HEK293 (cell line): ENCODE measurements around the gene DEFB128.

Experiments used
- CTCF ChIA-PET: fragments of 350-600 bp; formaldehyde crosslinking; extraction: SDS; loops from one replicate; lab custom pipeline; 2021; ENCODE audit warnings: antibody characterized with exemption; lab: Yijun Ruan, JAX
- POLR2A ChIA-PET: fragments of 300-600 bp; formaldehyde crosslinking; extraction: SDS; loops from one replicate; lab custom pipeline; 2020; ENCODE audit warnings: antibody characterized with exemption, inconsistent platforms; lab: Yijun Ruan, JAX
- H3K27ac ChIP-seq: fragments of 200-500 bp; sonication (Bioruptor generic); 2 replicates; pipeline ENCODE4 v1.5.1; 2014; ENCODE audit warnings: low read depth, low read length, control low read depth, inconsistent platforms; ENCODE audit errors: extremely low read depth
- H3K36me3 ChIP-seq, 2 experiments: fragments of 200-500 bp in 1 of 2; sonication (Bioruptor generic) in 1 of 2; 1 replicate in 1 of 2; 2 replicates in 1 of 2; pipeline ENCODE4 v1.5.1; 2014 to 2017; ENCODE audit warnings: inconsistent platforms in 2 of 2, low read length in 2 of 2; ENCODE audit not compliant: control insufficient read depth in 2 of 2, insufficient read depth in 1 of 2
- H3K4me1 ChIP-seq: fragments of 200-500 bp; sonication (Bioruptor generic); 2 replicates; pipeline ENCODE4 v1.5.1; 2014; ENCODE audit warnings: mild to moderate bottlenecking, low read length, inconsistent platforms; ENCODE audit not compliant: control insufficient read depth, insufficient read depth
- H3K4me3 ChIP-seq: 2 replicates; pipeline ENCODE4 v1.5.1; 2011; ENCODE audit warnings: low read depth, mild to moderate bottlenecking, control low read depth, low read length, moderate library complexity
- H3K9me3 ChIP-seq: fragments of 200-500 bp; sonication (Bioruptor generic); 2 replicates; pipeline ENCODE4 v1.5.1; 2014; ENCODE audit warnings: low read depth, low read length, inconsistent platforms; ENCODE audit not compliant: control insufficient read depth, insufficient read depth
- BCL11A ChIP-seq: fragments of 450-650 bp; formaldehyde crosslinking; IDR thresholded peaks from 2 replicates; pipeline ENCODE4 v1.5.1; 2016; ENCODE audit warnings: low read depth, missing biosample characterization, missing genetic modification characterization
- BCL11B ChIP-seq: fragments of 450-650 bp; formaldehyde crosslinking; IDR thresholded peaks from 2 replicates; pipeline ENCODE4 v1.5.1; 2016; ENCODE audit warnings: low read depth, missing biosample characterization, missing genetic modification characterization
- CTCF ChIP-seq: fragments of 450-650 bp; formaldehyde crosslinking; IDR thresholded peaks from 2 replicates; pipeline ENCODE4 v1.5.1; 2016; ENCODE audit warnings: missing biosample characterization, missing genetic modification characterization
- EGR2 ChIP-seq: fragments of 450-650 bp; formaldehyde crosslinking; IDR thresholded peaks from 2 replicates; pipeline ENCODE4 v1.5.1; 2016; ENCODE audit warnings: low read depth, missing biosample characterization, missing genetic modification characterization
- HIC1 ChIP-seq: fragments of 450-650 bp; formaldehyde crosslinking; IDR thresholded peaks from 2 replicates; pipeline ENCODE4 v1.5.1; 2016; ENCODE audit warnings: missing biosample characterization, missing genetic modification characterization
- SETDB1 ChIP-seq: IDR thresholded peaks from one replicate; pipeline ENCODE4 v1.6.1; 2017; ENCODE audit warnings: mild to moderate bottlenecking, low read length, moderate library complexity, mixed read lengths; ENCODE audit not compliant: insufficient read length
- WT1 ChIP-seq: fragments of 450-650 bp; formaldehyde crosslinking; IDR thresholded peaks from 2 replicates; pipeline ENCODE4 v1.5.1; 2016; ENCODE audit warnings: missing biosample characterization, missing genetic modification characterization
- ZBTB17 ChIP-seq: fragments of 450-650 bp; formaldehyde crosslinking; IDR thresholded peaks from 2 replicates; pipeline ENCODE4 v1.5.1; 2016; ENCODE audit warnings: missing biosample characterization, missing genetic modification characterization
- ZBTB7A ChIP-seq: fragments of 450-650 bp; formaldehyde crosslinking; IDR thresholded peaks from 2 replicates; pipeline ENCODE4 v1.5.1; 2016; ENCODE audit warnings: low read depth, missing biosample characterization, missing genetic modification characterization
- ZFHX2 ChIP-seq: fragments of 450-650 bp; formaldehyde crosslinking; conservative IDR thresholded peaks from 2 replicates; pipeline ENCODE4 v1.5.1; 2016; ENCODE audit warnings: missing biosample characterization, missing genetic modification characterization
- ZNF140 ChIP-seq: fragments of 450-650 bp; formaldehyde crosslinking; IDR thresholded peaks from 2 replicates; pipeline ENCODE4 v1.5.1; 2016; ENCODE audit warnings: missing biosample characterization, missing genetic modification characterization
- ZNF16 ChIP-seq: fragments of 450-650 bp; formaldehyde crosslinking; IDR thresholded peaks from 2 replicates; pipeline ENCODE4 v1.5.1; 2016; ENCODE audit warnings: low read depth, missing biosample characterization, missing genetic modification characterization
- ZNF416 ChIP-seq: fragments of 450-650 bp; formaldehyde crosslinking; IDR thresholded peaks from 2 replicates; pipeline ENCODE4 v1.5.1; 2016; ENCODE audit warnings: missing biosample characterization, missing genetic modification characterization
- ZNF48 ChIP-seq: fragments of 450-650 bp; formaldehyde crosslinking; IDR thresholded peaks from 2 replicates; pipeline ENCODE4 v1.5.1; 2016; ENCODE audit warnings: missing biosample characterization, missing genetic modification characterization
- ZNF518A ChIP-seq: fragments of 450-650 bp; formaldehyde crosslinking; conservative IDR thresholded peaks from 2 replicates; pipeline ENCODE4 v1.5.1; 2016; ENCODE audit warnings: low read depth, missing biosample characterization, missing genetic modification characterization
- ZNF580 ChIP-seq: fragments of 450-650 bp; formaldehyde crosslinking; IDR thresholded peaks from 2 replicates; pipeline ENCODE4 v1.5.1; 2016; ENCODE audit warnings: missing biosample characterization, missing genetic modification characterization
- ZNF585B ChIP-seq: fragments of 450-650 bp; formaldehyde crosslinking; IDR thresholded peaks from 2 replicates; pipeline ENCODE4 v1.5.1; 2016; ENCODE audit warnings: missing biosample characterization, missing genetic modification characterization
- ZNF626 ChIP-seq: fragments of 450-650 bp; sonication (Bioruptor Pico); formaldehyde crosslinking; IDR thresholded peaks from 2 replicates; pipeline ENCODE4 v1.5.1; 2018; ENCODE audit warnings: missing biosample characterization, missing genetic modification characterization, inconsistent platforms
- ZNF830 ChIP-seq: fragments of 450-650 bp; IDR thresholded peaks from 2 replicates; pipeline ENCODE4 v1.5.0; 2018; ENCODE audit warnings: missing biosample characterization, missing genetic modification characterization, low read depth, mild to moderate bottlenecking, moderate library complexity
- ZSCAN16 ChIP-seq: fragments of 450-650 bp; formaldehyde crosslinking; IDR thresholded peaks from 2 replicates; pipeline ENCODE4 v1.5.1; 2016; ENCODE audit warnings: missing biosample characterization, missing genetic modification characterization

DEFB128 gene

GRCh38 chr20:237489-237888 is 48.0 kb upstream of the DEFB128 start:
- POLR2A ChIA-PET: no interaction called here
- H3K36me3 ChIP-seq: no peaks in the 10 kb centered on the region
- H3K9me3 ChIP-seq: no peaks in the 10 kb centered on the region
- TF ChIP-seq WT1 (tag by site-specific recombination) (no peak), ZFHX2 (tag by site-specific recombination) (peak; percentile 86), ZNF48 (tag by site-specific recombination) (no peak), EGR2 (peak; percentile 92)
- TF ChIP-seq, all 188 proteins: peak for 2
- CTCF ChIA-PET: interaction anchor here (0.6 to 2.7 kb wide), 3 partner anchors 10 to 93 kb away, joined by 3 to 7 read pairs (median 5); partner anchors contain the start of gene DEFB129
- no peaks in the 10 kb centered on the region for H3K4me1 ChIP-seq
- no peak overlapping the region for H3K27ac ChIP-seq
- no peak overlapping the region for H3K4me3 ChIP-seq

- Histone ChIP-seq H3K4me3 (no peak overlapping the region), H3K4me1 (no peaks in the 10 kb centered on the region), H3K27ac (no peak overlapping the region), H3K9me3 (no peaks in the 10 kb centered on the region), H3K36me3 (no peaks in the 10 kb centered on the region)
- CTCF ChIA-PET: interaction anchor here (0.7 kb wide), 1 partner anchor 96 kb away, joined by 3 read pairs; no protein-coding TSS in a partner anchor
- TF ChIP-seq ZNF830: no peak
- peak; percentile 50; the same call in 1 of the 2 replicates for TF ChIP-seq ZBTB17
- peak; percentile 75 for TF ChIP-seq CTCF
- POLR2A ChIA-PET: no interaction called here
These were observed 46.4 kb upstream of the DEFB128 start for GRCh38 chr20:235891-236290.

- no peaks in the 10 kb centered on the region for H3K4me1 ChIP-seq
- H3K36me3 ChIP-seq: no peaks in the 10 kb centered on the region
- TF ChIP-seq ZNF518A (tag by site-specific recombination) (no peak), ZNF580 (no peak), ZNF585B (tag by site-specific recombination) (no peak), BCL11B (no peak), SETDB1 (no peak), BCL11A (tag by site-specific recombination) (no peak), ZNF16 (tag by site-specific recombination) (no peak), HIC1 (tag by site-specific recombination) (no peak), ZNF626 (tag by site-specific recombination) (no peak), ZNF140 (tag by site-specific recombination) (no peak), ZSCAN16 (no peak), ZNF416 (tag by site-specific recombination) (no peak), ZBTB7A (no peak)
- ChIA-PET CTCF (interaction anchor here (0.6 to 1.9 kb wide), 5 partner anchors 10 to 489 kb away, joined by 3 to 7 read pairs (median 4); no protein-coding TSS in a partner anchor), POLR2A (no interaction called here)
- H3K4me3 ChIP-seq: no peak overlapping the region
- no peaks in the 10 kb centered on the region for H3K9me3 ChIP-seq
- H3K27ac ChIP-seq: no peak overlapping the region
These were observed 38.1 kb upstream of the DEFB128 start for GRCh38 chr20:227439-228105.
